SU-DHL-6 (cell line): ENCODE results near the gene MAD2L1BP.

Experiments
- H2AFZ ChIP-seq: fragments of 200-600 bp; sonication (generic); 2 replicates; pipeline ENCODE4 v1.6.1; 2014; ENCODE audit warnings: low read depth, mild to moderate bottlenecking, moderate library complexity, mixed read lengths, antibody characterized with exemption, low read length; ENCODE audit not compliant: severe bottlenecking
- H3F3A ChIP-seq: fragments of 200-600 bp; shearing (Covaris generic); 2 replicates; pipeline ENCODE4 v1.6.0; 2016; ENCODE audit warnings: antibody characterized with exemption, mild to moderate bottlenecking; ENCODE audit not compliant: insufficient read depth
- H3K27ac ChIP-seq: fragments of 200-600 bp; sonication (generic); 2 replicates; pipeline ENCODE4 v1.5.1; 2016; ENCODE audit warnings: low read depth, mild to moderate bottlenecking, low read length, moderate library complexity, mixed read lengths
- H3K27me3 ChIP-seq: fragments of 200-600 bp; sonication (generic), shearing (Covaris generic); 2 replicates; pipeline ENCODE4 v1.6.0; 2014; ENCODE audit warnings: mild to moderate bottlenecking, low read length
- H3K36me3 ChIP-seq: fragments of 200-600 bp; sonication (generic); 2 replicates; pipeline ENCODE4 v1.6.1; 2014; ENCODE audit warnings: mild to moderate bottlenecking, low read length, mixed read lengths
- H3K4me2 ChIP-seq: fragments of 300-600, 200-600 bp; shearing (Covaris generic), sonication (generic); 2 replicates; pipeline ENCODE4 v1.6.0; 2014; ENCODE audit warnings: low read length, low read depth, mild to moderate bottlenecking; ENCODE audit not compliant: poor library complexity, severe bottlenecking
- H3K4me3 ChIP-seq: fragments of 200-600 bp; sonication (generic); 2 replicates; pipeline ENCODE4 v1.5.1; 2014; ENCODE audit warnings: antibody characterized with exemption, low read length, mild to moderate bottlenecking, mixed read lengths; ENCODE audit not compliant: insufficient read depth, poor library complexity, severe bottlenecking
- H3K79me2 ChIP-seq: fragments of 200-600 bp; sonication (generic); 2 replicates; pipeline ENCODE4 v1.6.1; 2014; ENCODE audit warnings: mild to moderate bottlenecking, low read length, moderate library complexity; ENCODE audit not compliant: insufficient read depth
- H3K9ac ChIP-seq: fragments of 200-600 bp; sonication (generic); 2 replicates; pipeline ENCODE4 v1.7.0; 2014; ENCODE audit warnings: mild to moderate bottlenecking, low read length
- H3K9me2 ChIP-seq: fragments of 200-600 bp; sonication (generic); replicated peaks from 2 replicates; pipeline ENCODE4 v1.6.1; 2014; ENCODE audit warnings: low read length; ENCODE audit not compliant: insufficient read depth
- H3K9me3 ChIP-seq: fragments of 200-600 bp; sonication (generic); 2 replicates; pipeline ENCODE4 v1.6.1; 2014; ENCODE audit warnings: low read length, mixed read lengths; ENCODE audit not compliant: insufficient read depth
- H4K20me1 ChIP-seq: fragments of 200-600 bp; sonication (generic); 2 replicates; pipeline ENCODE4 v1.6.1; 2014; ENCODE audit warnings: low read depth, mild to moderate bottlenecking, antibody characterized with exemption, low read length, moderate library complexity, mixed read lengths
- EZH2phosphoT487 ChIP-seq: fragments of 200-600 bp; sonication (generic), shearing (Covaris generic); conservative IDR thresholded peaks from 2 replicates; pipeline ENCODE4 v1.6.1; 2018; ENCODE audit warnings: mild to moderate bottlenecking, antibody characterized with exemption, low read length, moderate library complexity, mixed read lengths
- TF ChIP-seq, protein P1 (sequence below): fragments of 200-600 bp; sonication (generic); IDR thresholded peaks from one replicate; pipeline ENCODE4 v1.5.1; 2017; ENCODE audit warnings: antibody characterized with exemption, mild to moderate bottlenecking, low read length, moderate library complexity; ENCODE audit not compliant: insufficient read depth, poor library complexity, severe bottlenecking

MAD2L1BP gene

GRCh38 chr6:43676962-43677606 lies 41.4 kb downstream of the MAD2L1BP start:
- Histone ChIP-seq H3K9me3 (no peaks in the 10 kb centered on the region), H3F3A (no peaks in the 10 kb centered on the region), H3K79me2 (peaks cover 21% of the 10 kb centered on the region), H3K36me3 (peaks cover 14% of the 10 kb centered on the region; the same call in 1 of the 2 replicates), H2AFZ (no peak overlapping the region), H3K9ac (no peak overlapping the region), H3K27ac (no peak overlapping the region), H4K20me1 (peaks cover 6% of the 10 kb centered on the region; the same call in 1 of the 2 replicates), H3K27me3 (no peaks in the 10 kb centered on the region), H3K9me2 (no peaks in the 10 kb centered on the region), H3K4me3 (no peak overlapping the region), H3K4me2 (no peak overlapping the region)
- TF ChIP-seq, protein P1, sequence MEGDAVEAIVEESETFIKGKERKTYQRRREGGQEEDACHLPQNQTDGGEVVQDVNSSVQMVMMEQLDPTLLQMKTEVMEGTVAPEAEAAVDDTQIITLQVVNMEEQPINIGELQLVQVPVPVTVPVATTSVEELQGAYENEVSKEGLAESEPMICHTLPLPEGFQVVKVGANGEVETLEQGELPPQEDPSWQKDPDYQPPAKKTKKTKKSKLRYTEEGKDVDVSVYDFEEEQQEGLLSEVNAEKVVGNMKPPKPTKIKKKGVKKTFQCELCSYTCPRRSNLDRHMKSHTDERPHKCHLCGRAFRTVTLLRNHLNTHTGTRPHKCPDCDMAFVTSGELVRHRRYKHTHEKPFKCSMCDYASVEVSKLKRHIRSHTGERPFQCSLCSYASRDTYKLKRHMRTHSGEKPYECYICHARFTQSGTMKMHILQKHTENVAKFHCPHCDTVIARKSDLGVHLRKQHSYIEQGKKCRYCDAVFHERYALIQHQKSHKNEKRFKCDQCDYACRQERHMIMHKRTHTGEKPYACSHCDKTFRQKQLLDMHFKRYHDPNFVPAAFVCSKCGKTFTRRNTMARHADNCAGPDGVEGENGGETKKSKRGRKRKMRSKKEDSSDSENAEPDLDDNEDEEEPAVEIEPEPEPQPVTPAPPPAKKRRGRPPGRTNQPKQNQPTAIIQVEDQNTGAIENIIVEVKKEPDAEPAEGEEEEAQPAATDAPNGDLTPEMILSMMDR = no peak
- TF ChIP-seq EZH2phosphoT487 = no peak

GRCh38 chr6:43677759-43678158 lies 42.1 kb downstream of the MAD2L1BP start:
- no peaks in the 10 kb centered on the region for H3F3A ChIP-seq
- H3K9me3 ChIP-seq = no peaks in the 10 kb centered on the region
- no peaks in the 10 kb centered on the region for H3K27me3 ChIP-seq
- H2AFZ ChIP-seq = no peak overlapping the region
- H3K79me2 ChIP-seq = peaks cover 28% of the 10 kb centered on the region
- no peaks in the 10 kb centered on the region for H3K9me2 ChIP-seq
- no peak overlapping the region for H3K4me2 ChIP-seq
- no peak overlapping the region for H3K9ac ChIP-seq
- H4K20me1 ChIP-seq = peaks cover 6% of the 10 kb centered on the region; the same call in 1 of the 2 replicates
- no peak overlapping the region for H3K4me3 ChIP-seq
- H3K27ac ChIP-seq = no peak overlapping the region
- H3K36me3 ChIP-seq = peaks cover 14% of the 10 kb centered on the region; the same call in 1 of the 2 replicates
- TF ChIP-seq EZH2phosphoT487 = no peak
- TF ChIP-seq, protein P1 = no peak

GRCh38 chr6:43678341-43678740 lies 42.7 kb downstream of the MAD2L1BP start:
- H3K4me3 ChIP-seq = no peak overlapping the region
- H3K27me3 ChIP-seq = no peaks in the 10 kb centered on the region
- H3K27ac ChIP-seq = no peak overlapping the region
- H3K4me2 ChIP-seq = no peak overlapping the region
- TF ChIP-seq, protein P1 = no peak
- no peak for TF ChIP-seq EZH2phosphoT487
- H3F3A ChIP-seq = no peaks in the 10 kb centered on the region
- no peaks in the 10 kb centered on the region for H3K9me3 ChIP-seq
- peaks cover 10% of the 10 kb centered on the region for H4K20me1 ChIP-seq
- H3K9me2 ChIP-seq = no peaks in the 10 kb centered on the region
- peaks cover 34% of the 10 kb centered on the region for H3K79me2 ChIP-seq
- peaks cover 14% of the 10 kb centered on the region; the same call in 1 of the 2 replicates for H3K36me3 ChIP-seq
- H2AFZ ChIP-seq = no peak overlapping the region
- no peak overlapping the region for H3K9ac ChIP-seq
